Measurements from ENCODE around the gene LCN6. TPM values are rescaled to one million over a fixed set of nuclear protein-coding genes. Genes with fewer than 3 reads are reported as not detected.
A peak's percentile ranks its signal among the peaks of the same experiment; 100 is the strongest.

The LCN6 gene
- total RNA-seq, 1 experiment from 2014 or later, result not detected

GRCh38 chr9:136696502-136696901 lies 51.8 kb downstream of the LCN6 start:
- Histone ChIP-seq H2BK12ac (ENCODE audit: insufficient read length, low read depth, low read length) (no peak overlapping the region), H3K23ac (ENCODE audit: insufficient read length, low read depth, low read length) (no peak overlapping the region), H2BK5ac (ENCODE audit: insufficient read length, low read length) (no peak overlapping the region), H2BK15ac (ENCODE audit: low read depth, low read length) (no peak overlapping the region), H3K4ac (ENCODE audit: low read depth, low read length) (no peak overlapping the region), H3K27me3 (ENCODE audit: insufficient read depth, low read length) (no peaks in the 10 kb centered on the region), H3K9ac (ENCODE audit: extremely low read depth, insufficient read length, low read length) (no peak overlapping the region), H2BK20ac (ENCODE audit: low read depth, low read length, poor library complexity, severe bottlenecking) (no peak overlapping the region), H2AFZ (ENCODE audit: low read length) (no peak overlapping the region), H3K4me1 (ENCODE audit: insufficient read depth, low read length) (no peaks in the 10 kb centered on the region), H3K14ac (ENCODE audit: insufficient read depth, low read length) (no peak overlapping the region), H4K20me1 (ENCODE audit: control insufficient read depth, insufficient read depth, insufficient read length) (no peaks in the 10 kb centered on the region), H3K18ac (ENCODE audit: insufficient read length, low read depth, low read length) (peak overlapping the region; percentile 25), H4K8ac (replicated peaks; ENCODE audit: insufficient read length, low read depth, low read length) (no peak overlapping the region), H2BK120ac (ENCODE audit: low read depth, low read length, poor library complexity, severe bottlenecking) (no peak overlapping the region), H3K56ac (ENCODE audit: insufficient read length, low read depth, low read length) (no peak overlapping the region), H4K5ac (ENCODE audit: insufficient read length, low read depth, low read length) (no peak overlapping the region), H3K27ac (ENCODE audit: insufficient read length, low read depth, low read length) (no peak overlapping the region), H3K9me3 (ENCODE audit: control insufficient read depth, low read depth, low read length) (no peaks in the 10 kb centered on the region), H2AK5ac (ENCODE audit: insufficient read length, low read length) (no peak overlapping the region), H3K79me1 (ENCODE audit: insufficient read depth, low read depth, low read length, poor library complexity, severe bottlenecking) (no peaks in the 10 kb centered on the region), H3T11ph (ENCODE audit: low read length) (no peak overlapping the region), H3K4me2 (ENCODE audit: insufficient read depth, insufficient read length, low read length) (no peak overlapping the region), H3K23me2 (ENCODE audit: insufficient read length, low read depth, low read length, poor library complexity, severe bottlenecking) (no peaks in the 10 kb centered on the region), H4K91ac (ENCODE audit: insufficient read length, low read depth, low read length) (no peak overlapping the region), H3K79me2 (ENCODE audit: insufficient read depth, low read length) (no peaks in the 10 kb centered on the region)
- DNase-seq, result no peak
- Mint-ChIP-seq H3K36me3 (ENCODE audit: insufficient read depth in 1 of 3, low read depth in 3 of 3) (no peaks in the 10 kb centered on the region), H3K27ac (no peak overlapping the region), H3K9me3 (no peaks in the 10 kb centered on the region; a peak in 1 of 5 replicates), H3K4me3 (no peak overlapping the region), H3K4me1 (peaks cover 5 to 23% of the 10 kb centered on the region in 2 experiments), H3K27me3 (ENCODE audit: low read depth) (peaks cover 29% of the 10 kb centered on the region)
- no peak for TF ChIP-seq CTCF (conservative IDR thresholded peaks at IDR 0.05)
- no CpG with 5 or more reads among the region's 9 CpGs for WGBS (ENCODE audit: extremely low coverage, insufficient read length, low lambda C conversion rate)
